GM23248 (cell line): Measurements from ENCODE around the gene ADPRHL1.

Experiments used
- EZH2 ChIP-seq: fragments of 200-600 bp; sonication (generic); IDR thresholded peaks from 2 replicates; pipeline ENCODE4 v1.6.1; 2018; ENCODE audit warnings: antibody characterized with exemption, mild to moderate bottlenecking; ENCODE audit not compliant: insufficient read depth, poor library complexity, severe bottlenecking
- EZH2phosphoT487 ChIP-seq: fragments of 200-600 bp; sonication (generic); IDR thresholded peaks from 2 replicates; pipeline ENCODE4 v1.6.1; 2018; ENCODE audit warnings: antibody characterized with exemption, moderate library complexity, mild to moderate bottlenecking, low read depth; ENCODE audit not compliant: insufficient read depth

DNA sequence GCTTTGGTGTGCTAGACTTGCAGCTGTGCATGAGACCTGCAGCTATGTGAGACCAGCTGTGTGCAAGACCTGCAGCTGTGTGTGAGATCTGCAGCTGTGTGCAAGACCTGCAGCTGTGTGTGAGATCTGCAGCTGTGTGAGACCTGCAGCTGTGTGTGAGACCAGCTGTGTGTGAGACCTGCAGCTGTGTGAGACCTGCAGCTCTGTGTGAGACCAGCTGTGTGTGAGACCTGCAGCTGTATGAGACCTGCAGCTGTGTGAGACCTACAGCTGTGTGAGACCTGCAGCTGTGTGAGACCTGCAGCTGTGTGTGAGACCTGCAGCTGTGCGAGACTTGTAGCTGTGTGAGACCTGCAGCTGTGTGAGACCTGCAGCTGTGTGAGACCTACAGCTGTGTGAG lies 43.9 kb upstream of the ADPRHL1 start:
- no peak for TF ChIP-seq EZH2
- TF ChIP-seq EZH2phosphoT487 = no peak
